ENCODE measurements around the gene PROK2. TPM values are rescaled to one million over a fixed set of nuclear protein-coding genes. Genes with fewer than 3 reads are reported as not detected.

The PROK2 gene
- total and polyA plus RNA-seq, 7 donors: 0.08 to 0.81 (median 0.27) TPM; not detected in 2

DNA sequence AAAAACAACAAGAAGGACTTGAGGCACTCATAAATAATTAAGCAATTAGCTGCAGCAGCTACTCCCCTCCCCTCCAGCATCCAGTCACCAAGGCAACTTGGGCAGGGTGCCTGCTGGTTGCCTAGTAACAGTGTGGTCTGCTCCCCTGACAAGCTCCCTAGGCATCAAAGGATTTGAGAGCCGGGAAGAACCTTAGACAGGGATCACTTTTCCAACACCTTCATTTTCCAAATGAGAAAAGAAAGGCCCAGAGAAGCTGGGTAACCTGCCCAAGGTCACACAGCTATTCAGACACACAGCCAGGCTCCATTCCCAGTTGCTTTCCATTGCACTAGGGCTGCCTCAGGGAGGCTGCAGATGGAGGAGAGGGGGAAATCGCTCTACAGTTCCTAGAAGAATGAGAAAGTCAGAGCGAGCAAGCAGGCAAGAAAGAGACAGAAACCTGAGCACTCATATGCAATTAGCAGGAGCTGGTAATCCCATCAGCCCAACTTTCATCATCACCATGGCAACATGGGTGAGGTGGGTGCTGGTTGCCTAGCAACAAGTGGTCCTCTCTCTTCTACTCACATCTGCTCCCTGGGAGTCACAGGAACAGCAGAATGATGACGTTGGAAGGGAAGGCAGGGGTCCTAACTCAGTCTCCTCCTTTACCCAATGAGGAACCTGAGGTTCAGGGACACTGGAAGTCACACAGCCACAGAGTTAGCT lies 56.2 kb downstream of the PROK2 start:
- intact Hi-C loops (cut with DNase I): loop anchor here (10.0 kb wide), 2 partner anchors 1096 to 1356 kb away; no protein-coding TSS in a partner anchor
- H3K36me3 ChIP-seq (ENCODE audit: insufficient read depth in 1 of 2, low read depth in 1 of 2): no peaks in the 10 kb centered on the region
- WGBS, 3 donors: 45 to 53% (median 51%) methylated on average over 4 of the region's 4 CpGs
- peaks cover 11% of the 10 kb centered on the region for H3K4me1 ChIP-seq
- TF ChIP-seq, protein P1, sequence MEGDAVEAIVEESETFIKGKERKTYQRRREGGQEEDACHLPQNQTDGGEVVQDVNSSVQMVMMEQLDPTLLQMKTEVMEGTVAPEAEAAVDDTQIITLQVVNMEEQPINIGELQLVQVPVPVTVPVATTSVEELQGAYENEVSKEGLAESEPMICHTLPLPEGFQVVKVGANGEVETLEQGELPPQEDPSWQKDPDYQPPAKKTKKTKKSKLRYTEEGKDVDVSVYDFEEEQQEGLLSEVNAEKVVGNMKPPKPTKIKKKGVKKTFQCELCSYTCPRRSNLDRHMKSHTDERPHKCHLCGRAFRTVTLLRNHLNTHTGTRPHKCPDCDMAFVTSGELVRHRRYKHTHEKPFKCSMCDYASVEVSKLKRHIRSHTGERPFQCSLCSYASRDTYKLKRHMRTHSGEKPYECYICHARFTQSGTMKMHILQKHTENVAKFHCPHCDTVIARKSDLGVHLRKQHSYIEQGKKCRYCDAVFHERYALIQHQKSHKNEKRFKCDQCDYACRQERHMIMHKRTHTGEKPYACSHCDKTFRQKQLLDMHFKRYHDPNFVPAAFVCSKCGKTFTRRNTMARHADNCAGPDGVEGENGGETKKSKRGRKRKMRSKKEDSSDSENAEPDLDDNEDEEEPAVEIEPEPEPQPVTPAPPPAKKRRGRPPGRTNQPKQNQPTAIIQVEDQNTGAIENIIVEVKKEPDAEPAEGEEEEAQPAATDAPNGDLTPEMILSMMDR (IDR thresholded peaks at IDR 0.05): no peak
- ATAC-seq (no peak), DNase-seq (no peak)
- H3K4me3 ChIP-seq: no peak overlapping the region
- H3K27ac ChIP-seq: no peak overlapping the region
- no peaks in the 10 kb centered on the region for H3K27me3 ChIP-seq (ENCODE audit: insufficient read depth in 3 of 3, low read length in 2 of 3)
- no peaks in the 10 kb centered on the region for H3K9me3 ChIP-seq

DNA sequence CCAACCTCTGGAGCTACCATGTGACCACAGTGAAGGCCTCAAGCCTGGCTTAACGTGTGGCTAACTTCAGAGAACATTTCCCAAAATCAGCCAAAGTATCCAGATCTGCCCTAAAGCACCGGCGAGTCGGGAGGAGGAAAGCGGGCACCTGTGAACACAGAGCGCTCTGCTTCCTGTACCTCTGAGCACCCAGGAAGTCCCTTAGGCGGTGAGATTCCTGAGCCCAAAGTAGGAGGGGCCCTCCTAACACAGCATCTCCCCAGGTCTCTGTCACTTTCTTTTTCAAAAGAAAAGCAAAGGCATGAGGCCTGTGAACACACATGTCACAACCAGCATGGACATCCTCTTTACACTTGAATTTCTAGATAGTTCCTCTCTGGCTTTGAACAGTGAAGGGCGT lies 58.8 kb downstream of the PROK2 start:
- ATAC-seq (no peak), DNase-seq (no peak)
- H3K9me3 ChIP-seq: no peaks in the 10 kb centered on the region
- peak overlapping the region; percentile 81 for H3K4me3 ChIP-seq
- intact Hi-C loops (cut with DNase I): loop anchor here (10.0 kb wide), 2 partner anchors 1099 to 1359 kb away; no protein-coding TSS in a partner anchor
- TF ChIP-seq, protein P1 (IDR thresholded peaks at IDR 0.05): no peak
- no peaks in the 10 kb centered on the region for H3K36me3 ChIP-seq (ENCODE audit: insufficient read depth in 1 of 2, low read depth in 1 of 2)
- no peak overlapping the region for H3K27ac ChIP-seq
- H3K27me3 ChIP-seq (ENCODE audit: insufficient read depth in 3 of 3, low read length in 2 of 3): no peaks in the 10 kb centered on the region
- 85 to 91% (median 88%) methylated on average over 8 of the region's 8 CpGs for WGBS, 3 donors
- peaks cover 15% of the 10 kb centered on the region for H3K4me1 ChIP-seq

DNA sequence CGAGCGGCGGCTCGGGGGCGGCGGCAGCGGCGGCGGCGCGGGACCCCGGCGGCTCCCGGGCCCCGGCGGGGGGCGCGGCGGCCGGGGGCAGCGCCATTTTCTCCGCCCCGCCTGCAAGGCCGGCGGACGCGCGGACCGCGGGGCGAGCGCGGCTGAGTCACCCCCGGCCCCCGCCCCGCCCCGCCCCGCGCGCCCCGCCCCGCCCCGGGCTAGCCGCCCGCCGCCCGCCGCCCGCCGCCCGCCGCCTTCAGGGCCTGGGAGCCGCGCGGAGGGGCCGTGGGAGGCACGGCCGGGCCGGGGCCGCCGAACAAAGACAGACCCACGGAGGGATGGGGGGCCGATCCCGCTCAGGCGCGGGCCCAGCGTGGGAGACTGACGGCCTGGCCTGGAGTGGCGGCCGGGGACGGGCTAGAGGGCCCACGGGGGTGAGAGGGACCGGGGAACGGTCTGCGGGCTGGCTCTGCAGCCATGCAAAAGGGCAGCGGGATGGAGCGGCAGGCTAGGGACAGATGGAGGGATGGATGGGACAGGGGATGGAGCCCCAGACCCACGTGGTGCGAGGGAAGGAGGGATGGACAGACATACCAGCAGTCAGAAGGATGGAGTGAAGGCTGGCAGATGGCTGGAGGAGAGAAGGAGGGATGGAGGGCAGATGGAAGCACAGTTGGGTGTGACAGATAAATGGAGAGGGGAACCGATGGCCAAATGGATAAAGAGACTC lies 59.5 kb downstream of the PROK2 start, which contains the start of gene EIF4E3:
EIF4E3 (minus strand) TSS at position 132 of the 721 bp plus-strand sequence; CDS start at position 97, 35 bp downstream.
- TF ChIP-seq, protein P1 (IDR thresholded peaks at IDR 0.05): no peak
- DNase-seq: peak; percentile 47 to 60
- no peaks in the 10 kb centered on the region for H3K36me3 ChIP-seq (ENCODE audit: insufficient read depth in 1 of 2, low read depth in 1 of 2)
- H3K4me1 ChIP-seq: peaks cover 15% of the 10 kb centered on the region
- 2 to 3% (median 2%) methylated on average over 38 to 72 of the region's 80 CpGs for WGBS, 3 donors
- no peaks in the 10 kb centered on the region for H3K27me3 ChIP-seq (ENCODE audit: insufficient read depth in 3 of 3, low read length in 2 of 3)
- intact Hi-C loops (cut with DNase I): loop anchor here (10.0 kb wide), 2 partner anchors 1099 to 1359 kb away; no protein-coding TSS in a partner anchor
- H3K4me3 ChIP-seq: peak within 1 kb of the TSS; percentile 92
- ATAC-seq: peak; percentile 58 to 69 (median 65)
- H3K9me3 ChIP-seq: no peaks in the 10 kb centered on the region
- H3K27ac ChIP-seq: peak within 1 kb of the TSS; percentile 82

DNA sequence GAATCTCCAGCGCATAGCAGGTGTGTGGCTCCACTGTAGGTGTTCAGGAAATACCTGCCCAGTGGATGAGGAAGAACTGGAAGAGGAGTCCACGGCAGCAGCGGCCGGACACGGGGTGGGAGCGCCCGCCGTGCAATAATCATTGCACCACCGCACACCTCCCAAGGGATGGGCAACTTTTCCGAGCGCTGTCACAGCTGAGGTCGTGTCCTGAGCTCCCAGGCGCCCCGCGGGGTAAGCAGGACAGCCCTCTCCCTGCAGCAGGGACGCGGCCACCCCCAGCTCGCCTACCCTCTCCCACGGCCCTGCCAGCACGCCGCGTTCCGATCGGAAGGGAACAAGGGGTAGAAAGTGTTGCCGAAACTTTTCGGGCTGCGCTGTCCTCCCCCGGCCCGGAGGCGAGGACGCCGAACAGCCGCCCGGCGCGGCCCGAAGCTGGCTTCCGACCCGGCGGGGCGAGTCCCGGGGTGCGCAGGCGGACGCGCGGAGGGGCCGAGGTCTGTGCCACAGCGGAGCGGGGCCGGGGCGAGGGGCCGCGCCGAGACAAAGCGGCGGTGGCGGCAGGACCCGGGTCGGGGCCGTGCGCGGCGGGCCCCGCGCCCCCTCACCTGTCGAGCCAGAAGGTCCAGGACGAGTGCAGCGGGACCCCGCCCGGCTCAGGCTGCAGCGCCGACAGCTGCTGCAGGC lies 60.2 kb downstream of the PROK2 start:
- TF ChIP-seq, protein P1 (IDR thresholded peaks at IDR 0.05): no peak
- DNase-seq (peak; percentile 62 to 86), ATAC-seq (peak; percentile 79 to 89 (median 85))
- Histone ChIP-seq H3K4me1 (peaks cover 15% of the 10 kb centered on the region), H3K27ac (peak overlapping the region; percentile 82), H3K36me3 (ENCODE audit: insufficient read depth in 1 of 2, low read depth in 1 of 2) (no peaks in the 10 kb centered on the region), H3K27me3 (ENCODE audit: insufficient read depth in 3 of 3, low read length in 2 of 3) (no peaks in the 10 kb centered on the region), H3K4me3 (peak overlapping the region; percentile 92), H3K9me3 (no peaks in the 10 kb centered on the region)
- 0 to 1% (median 1%) methylated on average over 43 to 73 of the region's 73 CpGs for WGBS, 3 donors
- intact Hi-C loops (cut with DNase I): loop anchor here (10.0 kb wide), 2 partner anchors 1100 to 1360 kb away; no protein-coding TSS in a partner anchor
